SU-DHL-6 (cell line): Measurements from ENCODE around the gene GAN.

ENCODE experiments used
- EZH2phosphoT487 ChIP-seq: fragments of 200-600 bp; sonication (generic), shearing (Covaris generic); conservative IDR thresholded peaks from 2 replicates; pipeline ENCODE4 v1.6.1; 2018; ENCODE audit warnings: mild to moderate bottlenecking, antibody characterized with exemption, low read length, moderate library complexity, mixed read lengths
- TF ChIP-seq, protein P1 (sequence below): fragments of 200-600 bp; sonication (generic); IDR thresholded peaks from one replicate; pipeline ENCODE4 v1.5.1; 2017; ENCODE audit warnings: antibody characterized with exemption, mild to moderate bottlenecking, low read length, moderate library complexity; ENCODE audit not compliant: insufficient read depth, poor library complexity, severe bottlenecking

DNA sequence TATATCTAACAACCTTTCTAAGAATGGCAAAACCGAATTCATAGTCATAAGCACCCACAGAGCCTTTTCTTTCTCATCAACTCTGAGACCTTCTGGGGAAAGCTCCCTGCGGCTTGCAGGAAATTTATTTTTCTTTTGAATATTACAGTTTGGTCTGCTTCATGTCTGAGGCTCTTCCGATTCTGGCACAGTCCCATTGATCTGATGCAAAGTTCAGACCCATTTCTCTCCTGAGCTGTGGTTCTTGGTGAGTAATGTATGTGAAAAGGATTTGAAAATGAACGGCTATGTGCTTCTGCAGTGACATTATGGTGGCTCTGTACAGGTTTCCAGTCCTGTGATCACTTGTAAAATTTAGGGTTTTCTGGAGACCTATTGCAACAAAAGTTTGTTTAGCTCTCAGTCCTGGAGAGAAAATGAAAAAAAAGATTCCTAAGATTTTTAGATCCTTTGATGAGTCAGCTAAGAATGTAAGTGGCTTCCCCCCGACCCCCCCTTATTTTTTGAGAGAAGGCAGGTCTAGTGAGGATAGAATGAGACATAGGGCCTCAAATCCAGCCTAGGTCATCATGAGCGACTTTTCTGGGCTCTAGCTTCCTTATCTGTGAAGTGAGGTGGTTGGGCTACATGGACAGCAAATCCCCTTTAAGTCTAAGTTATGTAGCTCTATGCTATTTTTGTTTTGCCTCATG lies 4.6 kb downstream of the GAN start:
- TF ChIP-seq, protein P1, sequence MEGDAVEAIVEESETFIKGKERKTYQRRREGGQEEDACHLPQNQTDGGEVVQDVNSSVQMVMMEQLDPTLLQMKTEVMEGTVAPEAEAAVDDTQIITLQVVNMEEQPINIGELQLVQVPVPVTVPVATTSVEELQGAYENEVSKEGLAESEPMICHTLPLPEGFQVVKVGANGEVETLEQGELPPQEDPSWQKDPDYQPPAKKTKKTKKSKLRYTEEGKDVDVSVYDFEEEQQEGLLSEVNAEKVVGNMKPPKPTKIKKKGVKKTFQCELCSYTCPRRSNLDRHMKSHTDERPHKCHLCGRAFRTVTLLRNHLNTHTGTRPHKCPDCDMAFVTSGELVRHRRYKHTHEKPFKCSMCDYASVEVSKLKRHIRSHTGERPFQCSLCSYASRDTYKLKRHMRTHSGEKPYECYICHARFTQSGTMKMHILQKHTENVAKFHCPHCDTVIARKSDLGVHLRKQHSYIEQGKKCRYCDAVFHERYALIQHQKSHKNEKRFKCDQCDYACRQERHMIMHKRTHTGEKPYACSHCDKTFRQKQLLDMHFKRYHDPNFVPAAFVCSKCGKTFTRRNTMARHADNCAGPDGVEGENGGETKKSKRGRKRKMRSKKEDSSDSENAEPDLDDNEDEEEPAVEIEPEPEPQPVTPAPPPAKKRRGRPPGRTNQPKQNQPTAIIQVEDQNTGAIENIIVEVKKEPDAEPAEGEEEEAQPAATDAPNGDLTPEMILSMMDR, result no peak
- no peak for TF ChIP-seq EZH2phosphoT487
